D721Med (cell line): ENCODE data around the gene PLCB1.

Source experiments
- DNase-seq: peaks from one replicate; pipeline ENCODE4 v3.0.0; 2011; ENCODE audit warnings: low spot score; ENCODE audit not compliant: insufficient read length
- FAIRE-seq: peaks from 2 replicates; lab custom pipeline; 2011; peaks lifted over from hg19 to GRCh38; lab: Jason Lieb, UNC
- CTCF ChIP-seq: IDR thresholded peaks from 2 replicates; pipeline ENCODE4 v1.5.1; 2012; ENCODE audit warnings: mild to moderate bottlenecking, control low read depth; ENCODE audit not compliant: insufficient read depth; ENCODE audit errors: missing control alignments

The PLCB1 gene

GRCh38 chr20:8218861-8219260 lies 86.8 kb downstream of the PLCB1 start:
- no peak for TF ChIP-seq CTCF

GRCh38 chr20:8219403-8219802 lies 87.3 kb downstream of the PLCB1 start:
- DNase-seq (no peak), FAIRE-seq (no peak)
- no peak for TF ChIP-seq CTCF

More at GRCh38 chr20:8218861-8219260, 86.8 kb downstream of the PLCB1 start:
- no peak for FAIRE-seq
- DNase-seq: no peak

GRCh38 chr20:8220716-8221115 lies 88.7 kb downstream of the PLCB1 start:
- FAIRE-seq (no peak), DNase-seq (no peak)
- TF ChIP-seq CTCF: no peak

- no peak for DNase-seq
- TF ChIP-seq CTCF: no peak
- FAIRE-seq: no peak
Observed at GRCh38 chr20:8221887-8222419, 89.9 kb downstream of the PLCB1 start.

GRCh38 chr20:8223091-8223870 lies 91.2 kb downstream of the PLCB1 start:
- DNase-seq (no peak), FAIRE-seq (no peak)
- no peak for TF ChIP-seq CTCF

GRCh38 chr20:8225658-8226057 lies 93.6 kb downstream of the PLCB1 start:
- no peak for TF ChIP-seq CTCF
- DNase-seq (no peak), FAIRE-seq (no peak)

- no peak for DNase-seq
- FAIRE-seq: no peak
- TF ChIP-seq CTCF: no peak
Observed at GRCh38 chr20:8226106-8226505, 94.0 kb downstream of the PLCB1 start.
